Activated CD4-positive, alpha-beta T cell treated with anti-CD3 and anti-CD28 coated beads, Interleukin-2, amount 50 U/mL, for 24 hours (primary cell): ENCODE data around the gene LUC7L.
"Not testable (repeated sequence)": the region's sequence is repeated elsewhere in the genome, so short reads cannot be mapped to it uniquely, and the experiment has no call there.

Source experiments
- DNase-seq, 2 donors: peaks; one replicate each; pipeline ENCODE4 v3.0.0-alpha.2; 2020; ENCODE audit warnings: low read depth in 1 of 2, low spot score in 1 of 2

The LUC7L gene

GRCh38 chr16:180101-180675 lies 49.1 kb downstream of the LUC7L start, which contains the start of gene HBQ1:
Gene HBQ1 (plus strand): TSS chr16:180459. CDS start chr16:180487, 28 bp downstream.
- DNase-seq, result no peak

GRCh38 chr16:179211-180092 lies 49.8 kb downstream of the LUC7L start:
- DNase-seq, result no peak

- DNase-seq, result no peak
Observed at GRCh38 chr16:178668-179015, 50.6 kb downstream of the LUC7L start.

GRCh38 chr16:177981-178667 lies 51.1 kb downstream of the LUC7L start:
- DNase-seq, result no peak

GRCh38 chr16:177394-177822 lies 51.8 kb downstream of the LUC7L start:
- DNase-seq, result no peak

- not testable (repeated sequence) for DNase-seq
Observed at GRCh38 chr16:176477-177382, 52.5 kb downstream of the LUC7L start, which contains the start of gene HBA1. Gene HBA1 (plus strand): TSS chr16:176680. CDS start chr16:176717, 37 bp downstream.

GRCh38 chr16:176006-176405 lies 53.2 kb downstream of the LUC7L start:
- not testable (repeated sequence) for DNase-seq

GRCh38 chr16:175011-175949 lies 54.0 kb downstream of the LUC7L start:
- DNase-seq, result no peak

GRCh38 chr16:173928-174769 lies 55.1 kb downstream of the LUC7L start:
- DNase-seq, result not testable (repeated sequence)

- not testable (repeated sequence) for DNase-seq
Observed at GRCh38 chr16:173211-173854, 55.9 kb downstream of the LUC7L start.

GRCh38 chr16:172374-172941 lies 56.8 kb downstream of the LUC7L start, which contains the start of gene HBA2:
Gene HBA2 (plus strand): TSS chr16:172876. CDS start chr16:172913, 37 bp downstream.
- DNase-seq, result not testable (repeated sequence)

GRCh38 chr16:170788-171187 lies 58.5 kb downstream of the LUC7L start:
- no peak for DNase-seq

GRCh38 chr16:170088-170507 lies 59.2 kb downstream of the LUC7L start:
- not testable (repeated sequence) for DNase-seq

- no peak for DNase-seq
Observed at GRCh38 chr16:169014-169413, 60.2 kb downstream of the LUC7L start.

GRCh38 chr16:168424-168823 lies 60.8 kb downstream of the LUC7L start:
- no peak for DNase-seq

GRCh38 chr16:167122-167690 lies 62.0 kb downstream of the LUC7L start:
- DNase-seq, result no peak

- no peak for DNase-seq
Observed at GRCh38 chr16:166375-167121, 62.7 kb downstream of the LUC7L start.
